Neural progenitor cell (in vitro differentiated cells): ENCODE data around the gene ODF2L. TPM values are rescaled to one million over a fixed set of nuclear protein-coding genes. Genes with fewer than 3 reads are reported as not detected.

Experiments
- DNase-seq: peaks from one replicate; pipeline ENCODE4 v3.0.0-alpha.2; 2016; ENCODE audit warnings: low spot score
- H2AFZ ChIP-seq: fragments of 200-600 bp; sonication (generic); replicated peaks from 2 replicates; pipeline ENCODE4 v1.6.1; 2016; ENCODE audit warnings: antibody characterized with exemption
- H3F3A ChIP-seq: fragments of 200-600 bp; sonication (generic); 2 replicates; pipeline ENCODE4 v1.6.1; 2016; ENCODE audit warnings: antibody characterized with exemption, low read depth
- H3K27ac ChIP-seq: fragments of 200-600 bp; sonication (generic); 2 replicates; pipeline ENCODE4 v1.5.1; 2016; ENCODE audit warnings: mild to moderate bottlenecking
- H3K27me3 ChIP-seq: fragments of 200-600 bp; sonication (generic); 2 replicates; pipeline ENCODE4 v1.6.1; 2016; ENCODE audit warnings: mild to moderate bottlenecking, moderate library complexity
- H3K36me3 ChIP-seq: fragments of 200-600 bp; sonication (generic); 2 replicates; pipeline ENCODE4 v1.5.1; 2016
- H3K4me1 ChIP-seq: fragments of 200-600 bp; sonication (generic); 2 replicates; pipeline ENCODE4 v1.6.1; 2016; ENCODE audit warnings: mixed run types
- H3K4me2 ChIP-seq: fragments of 200-600 bp; sonication (generic); 2 replicates; pipeline ENCODE4 v1.6.1; 2016
- H3K4me3 ChIP-seq: fragments of 200-600 bp; sonication (generic); 2 replicates; pipeline ENCODE4 v1.5.1; 2016
- H3K79me2 ChIP-seq: fragments of 200-600 bp; sonication (generic); 2 replicates; pipeline ENCODE4 v1.6.1; 2016; ENCODE audit warnings: low read depth
- H3K9ac ChIP-seq: fragments of 200-600 bp; sonication (generic); 2 replicates; pipeline ENCODE4 v1.6.1; 2016
- H3K9me3 ChIP-seq: fragments of 200-600 bp; sonication (generic); 2 replicates; pipeline ENCODE4 v1.5.1; 2016; ENCODE audit warnings: low read depth
- H4K20me1 ChIP-seq: fragments of 200-600 bp; sonication (generic); 2 replicates; pipeline ENCODE4 v1.6.1; 2016; ENCODE audit warnings: low read depth
- H3K27ac Mint-ChIP-seq: 3 replicates; pipeline ENCODE4 v1.8.0; 2021; ENCODE audit warnings: mixed read lengths
- H3K27me3 Mint-ChIP-seq: 2 replicates; pipeline ENCODE4 v1.8.0; 2022; ENCODE audit warnings: low read depth, mild to moderate bottlenecking, inconsistent platforms, moderate library complexity, mixed read lengths; ENCODE audit not compliant: insufficient read depth
- H3K36me3 Mint-ChIP-seq: 3 replicates; pipeline ENCODE4 v1.8.0; 2021; ENCODE audit warnings: mixed read lengths
- H3K4me1 Mint-ChIP-seq: 3 replicates; pipeline ENCODE4 v1.8.0; 2021; ENCODE audit warnings: mixed read lengths
- H3K4me3 Mint-ChIP-seq: 3 replicates; pipeline ENCODE4 v1.8.0; 2021; ENCODE audit warnings: mild to moderate bottlenecking, moderate library complexity, mixed read lengths
- H3K9me3 Mint-ChIP-seq: 3 replicates; pipeline ENCODE4 v1.8.0; 2020; ENCODE audit warnings: mixed read lengths
- EZH2 ChIP-seq: fragments of 200-600 bp; sonication (generic); IDR thresholded peaks from 2 replicates; pipeline ENCODE4 v1.6.1; 2017; ENCODE audit warnings: antibody characterized with exemption, mild to moderate bottlenecking, moderate library complexity
- EZH2phosphoT487 ChIP-seq: fragments of 200-600 bp; sonication (generic); IDR thresholded peaks from 2 replicates; pipeline ENCODE4 v1.6.1; 2017; ENCODE audit warnings: antibody characterized with exemption
- microRNA-seq: library from miRNA; unstranded; fragments of <30 nt; microRNA quantifications from one replicate; pipeline ENCODE4, GENCODE V29; 2016
- small RNA-seq: library from RNA; depleted of rRNA; stranded (forward); fragments of <200 nt; gene quantifications from one replicate; pipeline ENCODE3, GENCODE V24; 2015
- total RNA-seq: library from RNA; depleted of rRNA; stranded (reverse); fragments of >200 nt; gene quantifications from 2 replicates; pipeline ENCODE4 v1.2.3, GENCODE V29; 2015; ENCODE audit warnings: low replicate concordance
- TF ChIP-seq, protein P1 (sequence below): fragments of 200-600 bp; sonication (generic); IDR thresholded peaks from 2 replicates; pipeline ENCODE4 v1.5.1; 2017; ENCODE audit warnings: antibody characterized with exemption, mild to moderate bottlenecking

The ODF2L gene
- total RNA-seq, 1 donor from 2014 or later, result 62.6 TPM

DNA sequence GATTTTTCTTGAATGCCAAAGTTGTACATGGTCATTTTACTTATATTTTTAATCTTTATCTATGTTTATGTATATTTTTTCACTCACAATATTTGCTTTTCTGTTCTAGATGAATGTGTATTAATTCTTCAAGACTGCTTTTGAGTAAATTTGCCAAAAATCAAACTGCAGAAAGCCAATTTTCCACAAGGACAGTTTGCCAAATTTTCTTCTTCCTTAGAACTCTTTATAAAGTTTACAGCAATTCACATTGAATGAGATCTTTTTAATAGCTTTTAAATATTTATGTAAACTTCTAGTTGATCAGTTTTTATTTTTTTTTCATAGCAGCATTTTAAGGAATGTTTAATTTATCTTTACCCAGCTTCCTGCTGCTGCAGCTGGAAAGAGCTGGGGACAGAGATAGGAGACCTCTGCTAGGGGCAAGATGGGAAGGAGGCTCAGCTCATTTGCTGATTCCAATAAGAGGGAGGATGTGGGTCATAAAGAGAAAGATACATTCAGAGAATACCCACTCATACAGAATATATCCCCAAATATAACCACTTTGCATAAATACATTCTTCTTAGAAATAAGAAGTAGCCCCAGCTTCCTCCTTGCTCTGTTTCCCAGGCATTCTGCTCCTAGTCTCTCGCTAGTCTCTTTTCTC is 93.0 kb downstream of the ODF2L start:
- Histone ChIP-seq H3K4me1 (no peaks in the 10 kb centered on the region), H3K9ac (no peak overlapping the region), H3K4me3 (no peak overlapping the region), H4K20me1 (no peaks in the 10 kb centered on the region), H3K27me3 (no peaks in the 10 kb centered on the region), H3F3A (no peaks in the 10 kb centered on the region), H3K36me3 (no peaks in the 10 kb centered on the region), H3K4me2 (no peak overlapping the region), H3K79me2 (no peaks in the 10 kb centered on the region), H3K27ac (no peak overlapping the region), H3K9me3 (no peaks in the 10 kb centered on the region), H2AFZ (peak overlapping the region; percentile 61)
- Mint-ChIP-seq H3K4me3 (no peak overlapping the region), H3K36me3 (no peaks in the 10 kb centered on the region), H3K27ac (no peak overlapping the region), H3K9me3 (no peaks in the 10 kb centered on the region), H3K4me1 (no peaks in the 10 kb centered on the region), H3K27me3 (no peaks in the 10 kb centered on the region)
- TF ChIP-seq EZH2phosphoT487 (no peak), EZH2 (no peak)
- TF ChIP-seq, protein P1, sequence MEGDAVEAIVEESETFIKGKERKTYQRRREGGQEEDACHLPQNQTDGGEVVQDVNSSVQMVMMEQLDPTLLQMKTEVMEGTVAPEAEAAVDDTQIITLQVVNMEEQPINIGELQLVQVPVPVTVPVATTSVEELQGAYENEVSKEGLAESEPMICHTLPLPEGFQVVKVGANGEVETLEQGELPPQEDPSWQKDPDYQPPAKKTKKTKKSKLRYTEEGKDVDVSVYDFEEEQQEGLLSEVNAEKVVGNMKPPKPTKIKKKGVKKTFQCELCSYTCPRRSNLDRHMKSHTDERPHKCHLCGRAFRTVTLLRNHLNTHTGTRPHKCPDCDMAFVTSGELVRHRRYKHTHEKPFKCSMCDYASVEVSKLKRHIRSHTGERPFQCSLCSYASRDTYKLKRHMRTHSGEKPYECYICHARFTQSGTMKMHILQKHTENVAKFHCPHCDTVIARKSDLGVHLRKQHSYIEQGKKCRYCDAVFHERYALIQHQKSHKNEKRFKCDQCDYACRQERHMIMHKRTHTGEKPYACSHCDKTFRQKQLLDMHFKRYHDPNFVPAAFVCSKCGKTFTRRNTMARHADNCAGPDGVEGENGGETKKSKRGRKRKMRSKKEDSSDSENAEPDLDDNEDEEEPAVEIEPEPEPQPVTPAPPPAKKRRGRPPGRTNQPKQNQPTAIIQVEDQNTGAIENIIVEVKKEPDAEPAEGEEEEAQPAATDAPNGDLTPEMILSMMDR, result no peak
- no peak for DNase-seq

Small RNA genes within 50 kb of the gene (microRNA-seq; reads per million reads assigned to microRNA genes)
- not detected for gene MIR7856

Small RNA genes within 50 kb of the gene (small RNA-seq; reads per million reads assigned to genes)
- not detected for gene MIR7856

Other genes with a start within 250 kb of the ODF2L start
- not detected in 2 replicates for gene COL24A1, start 239.6 kb downstream of the ODF2L start, total RNA-seq
- gene CLCA2, start 27.8 kb upstream of the ODF2L start, total RNA-seq, result not detected in 2 replicates
- not detected in 2 replicates for gene CLCA1, start 72.6 kb upstream of the ODF2L start, total RNA-seq
- gene CLCA4, start 150.8 kb upstream of the ODF2L start, total RNA-seq, result not detected in 2 replicates